ENCODE measurements around the gene CD160. TPM values are rescaled to one million over a fixed set of nuclear protein-coding genes. Genes with fewer than 3 reads are reported as not detected.

CD160 gene
- total RNA-seq, 1 donor, result not detected

- TF ChIP-seq CTCF (IDR thresholded peaks at IDR 0.05; ENCODE audit: extremely low read depth, low read depth, low read length), result no peak
- Histone ChIP-seq H3K27me3 (ENCODE audit: insufficient read depth, low read length) (no peaks in the 10 kb centered on the region), H3K4me3 (ENCODE audit: insufficient read depth, low read length) (no peak overlapping the region), H2AFZ (ENCODE audit: low read length) (no peak overlapping the region), H3K4me1 (ENCODE audit: insufficient read depth, low read length) (peaks cover 14% of the 10 kb centered on the region), H3K4me2 (ENCODE audit: insufficient read depth, low read length) (no peak overlapping the region), H3K27ac (ENCODE audit: low read depth, low read length) (no peak overlapping the region), H4K20me1 (ENCODE audit: insufficient read depth, low read length) (no peaks in the 10 kb centered on the region), H3K9me3 (ENCODE audit: low read depth, low read length) (no peaks in the 10 kb centered on the region), H3K79me2 (ENCODE audit: insufficient read depth, low read length) (no peaks in the 10 kb centered on the region), H3K36me3 (ENCODE audit: insufficient read depth, low read length) (no peaks in the 10 kb centered on the region)
- no peak for DNase-seq (ENCODE audit: insufficient read length, low spot score, missing footprints)
Observed at GRCh38 chr1:145692785-145693443, 26.4 kb upstream of the CD160 start.

- DNase-seq (ENCODE audit: insufficient read length, low spot score, missing footprints), result no peak
- Histone ChIP-seq H4K20me1 (ENCODE audit: insufficient read depth, low read length) (no peaks in the 10 kb centered on the region), H3K4me1 (ENCODE audit: insufficient read depth, low read length) (peaks cover 5% of the 10 kb centered on the region), H3K9me3 (ENCODE audit: low read depth, low read length) (no peaks in the 10 kb centered on the region), H3K27ac (ENCODE audit: low read depth, low read length) (no peak overlapping the region), H3K4me2 (ENCODE audit: insufficient read depth, low read length) (no peak overlapping the region), H3K36me3 (ENCODE audit: insufficient read depth, low read length) (no peaks in the 10 kb centered on the region), H2AFZ (ENCODE audit: low read length) (no peak overlapping the region), H3K4me3 (ENCODE audit: insufficient read depth, low read length) (no peak overlapping the region), H3K27me3 (ENCODE audit: insufficient read depth, low read length) (no peaks in the 10 kb centered on the region), H3K79me2 (ENCODE audit: insufficient read depth, low read length) (no peaks in the 10 kb centered on the region)
- no peak for TF ChIP-seq CTCF (IDR thresholded peaks at IDR 0.05; ENCODE audit: extremely low read depth, low read depth, low read length)
Observed at GRCh38 chr1:145695821-145696629, 23.3 kb upstream of the CD160 start.

GRCh38 chr1:145696630-145696960 is 22.7 kb upstream of the CD160 start:
- TF ChIP-seq CTCF (IDR thresholded peaks at IDR 0.05; ENCODE audit: extremely low read depth, low read depth, low read length), result no peak
- Histone ChIP-seq H3K79me2 (ENCODE audit: insufficient read depth, low read length) (no peaks in the 10 kb centered on the region), H3K4me2 (ENCODE audit: insufficient read depth, low read length) (no peak overlapping the region), H2AFZ (ENCODE audit: low read length) (no peak overlapping the region), H4K20me1 (ENCODE audit: insufficient read depth, low read length) (no peaks in the 10 kb centered on the region), H3K4me3 (ENCODE audit: insufficient read depth, low read length) (no peak overlapping the region), H3K9me3 (ENCODE audit: low read depth, low read length) (no peaks in the 10 kb centered on the region), H3K27ac (ENCODE audit: low read depth, low read length) (no peak overlapping the region), H3K4me1 (ENCODE audit: insufficient read depth, low read length) (no peaks in the 10 kb centered on the region), H3K27me3 (ENCODE audit: insufficient read depth, low read length) (no peaks in the 10 kb centered on the region), H3K36me3 (ENCODE audit: insufficient read depth, low read length) (no peaks in the 10 kb centered on the region)
- no peak for DNase-seq (ENCODE audit: insufficient read length, low spot score, missing footprints)

- no peaks in the 10 kb centered on the region for H4K20me1 ChIP-seq (ENCODE audit: insufficient read depth, low read length)
- no peak overlapping the region for H3K4me3 ChIP-seq (ENCODE audit: insufficient read depth, low read length)
- no peak for DNase-seq (ENCODE audit: insufficient read length, low spot score, missing footprints)
- H3K4me2 ChIP-seq (ENCODE audit: insufficient read depth, low read length), result no peak overlapping the region
- H3K9me3 ChIP-seq (ENCODE audit: low read depth, low read length), result no peaks in the 10 kb centered on the region
- H3K27me3 ChIP-seq (ENCODE audit: insufficient read depth, low read length), result no peaks in the 10 kb centered on the region
- no peaks in the 10 kb centered on the region for H3K79me2 ChIP-seq (ENCODE audit: insufficient read depth, low read length)
- no peaks in the 10 kb centered on the region for H3K36me3 ChIP-seq (ENCODE audit: insufficient read depth, low read length)
- H3K4me1 ChIP-seq (ENCODE audit: insufficient read depth, low read length), result peaks cover 4% of the 10 kb centered on the region
- no peak overlapping the region for H2AFZ ChIP-seq (ENCODE audit: low read length)
- TF ChIP-seq CTCF (IDR thresholded peaks at IDR 0.05; ENCODE audit: extremely low read depth, low read depth, low read length), result no peak
- no peak overlapping the region for H3K27ac ChIP-seq (ENCODE audit: low read depth, low read length)
Observed at GRCh38 chr1:145701306-145701862, 17.9 kb upstream of the CD160 start.
